ENCODE data around the gene TRIM52. TPM values are rescaled to one million over a fixed set of nuclear protein-coding genes. Genes with fewer than 3 reads are reported as not detected.

Gene TRIM52
- total RNA-seq, 4 donors from 2014 or later: 2.0 to 11.1 (median 3.3) TPM

- TF ChIP-seq CTCF (IDR thresholded peaks at IDR 0.05) (no peak), POLR2A (IDR thresholded peaks at IDR 0.05) (no peak)
- no peak for DNase-seq
- Histone ChIP-seq H3K36me3 (peaks cover 0 to 96% (median 25%) of the 10 kb centered on the region in 3 donors), H3K27me3 (no peaks in the 10 kb centered on the region), H3K9me3 (no peaks in the 10 kb centered on the region), H3K4me1 (peaks cover 0 to under 1% (median 0%) of the 10 kb centered on the region in 3 donors), H3K4me3 (no peak overlapping the region), H3K27ac (no peak overlapping the region)
- intact Hi-C loops (cut with DNase I): no loop called here
- whole genome bisulfite sequencing, 2 donors: 78 to 89% methylated on average over 1 to 2 of the region's 7 CpGs
Observed at GRCh38 chr5:181231432-181231831, 29.5 kb downstream of the TRIM52 start.

GRCh38 chr5:181230551-181230950 lies 30.4 kb downstream of the TRIM52 start:
- 78% methylated on average over 5 of the region's 6 CpGs for WGBS, 2 donors

GRCh38 chr5:181229996-181230395 lies 30.9 kb downstream of the TRIM52 start:
- H3K4me3 ChIP-seq: no peak overlapping the region
- H3K9me3 ChIP-seq: no peaks in the 10 kb centered on the region
- no peak for TF ChIP-seq POLR2A (IDR thresholded peaks at IDR 0.05)
- TF ChIP-seq CTCF (IDR thresholded peaks at IDR 0.05): no peak
- peaks cover 0 to 82% (median 13%) of the 10 kb centered on the region in 3 donors for H3K36me3 ChIP-seq
- DNase-seq: no peak
- H3K27ac ChIP-seq: no peak overlapping the region
- no peaks in the 10 kb centered on the region for H3K27me3 ChIP-seq
- 83 to 84% methylated on average over 9 to 13 of the region's 13 CpGs for WGBS, 2 donors
- peaks cover 0 to 15% (median 0%) of the 10 kb centered on the region in 3 donors for H3K4me1 ChIP-seq
- intact Hi-C loops (cut with DNase I): no loop called here

More at GRCh38 chr5:181230551-181230950, 30.4 kb downstream of the TRIM52 start:
- no peak for TF ChIP-seq POLR2A (IDR thresholded peaks at IDR 0.05)
- TF ChIP-seq CTCF (IDR thresholded peaks at IDR 0.05): no peak
- Histone ChIP-seq H3K9me3 (no peaks in the 10 kb centered on the region), H3K27ac (no peak overlapping the region), H3K4me3 (no peak overlapping the region), H3K36me3 (peaks cover 0 to 88% (median 16%) of the 10 kb centered on the region in 3 donors), H3K4me1 (peaks cover 0 to 9% (median 0%) of the 10 kb centered on the region in 3 donors), H3K27me3 (no peaks in the 10 kb centered on the region)
- intact Hi-C loops (cut with DNase I): no loop called here
- no peak for DNase-seq

- intact Hi-C loops (cut with DNase I): no loop called here
- H3K4me3 ChIP-seq: peak overlapping the region; percentile 58 to 98 (median 78)
Observed at GRCh38 chr5:181224390-181225229, 36.3 kb downstream of the TRIM52 start.

More at GRCh38 chr5:181224390-181225229, 36.3 kb downstream of the TRIM52 start:
- no peaks in the 10 kb centered on the region for H3K9me3 ChIP-seq
- WGBS, 2 donors: 54 to 58% methylated on average over 10 to 20 of the region's 22 CpGs
- no peaks in the 10 kb centered on the region for H3K27me3 ChIP-seq
- H3K36me3 ChIP-seq: peaks cover 0 to 30% (median 0%) of the 10 kb centered on the region in 3 donors
- no peak for TF ChIP-seq POLR2A (IDR thresholded peaks at IDR 0.05)
- no peak for TF ChIP-seq CTCF (IDR thresholded peaks at IDR 0.05)
- H3K4me1 ChIP-seq: peaks cover 8 to 46% (median 14%) of the 10 kb centered on the region in 3 donors
- no peak for DNase-seq
- H3K27ac ChIP-seq: peak overlapping the region; percentile 85 to 100 (median 98)

All from esophagus squamous epithelium (tissue), 5 donors.